K562 (cell line): Measurements from ENCODE around the gene CPED1. TPM values are rescaled to one million over a fixed set of nuclear protein-coding genes. Genes with fewer than 3 reads are reported as not detected.

Experiments
- BCLAF1 ChIP-seq, 2 experiments: fragments of 450-650 bp in 1 of 2; IDR thresholded peaks; 2 replicates each; pipeline ENCODE4 v1.6.1; 2011 to 2017; ENCODE audit warnings: low read depth in 2 of 2, antibody characterized with exemption in 1 of 2, borderline replicate concordance in 1 of 2, low read length in 1 of 2, mild to moderate bottlenecking in 1 of 2, mixed read lengths in 1 of 2; ENCODE audit not compliant: control insufficient read depth in 1 of 2
- CHD4 ChIP-seq: fragments of 200-600 bp; sonication (generic); IDR thresholded peaks from 3 replicates; pipeline ENCODE4 v1.6.1; 2012; ENCODE audit warnings: low read depth, mild to moderate bottlenecking, mixed read lengths, low read length, inconsistent platforms; ENCODE audit not compliant: insufficient read depth, insufficient replicate concordance, poor library complexity, severe bottlenecking
- EWSR1 ChIP-seq: fragments of 450-650 bp; IDR thresholded peaks from 2 replicates; pipeline ENCODE4 v1.6.1; 2018; ENCODE audit warnings: borderline replicate concordance, mild to moderate bottlenecking, low read depth, moderate library complexity; ENCODE audit not compliant: partially characterized antibody
- FOXJ3 ChIP-seq: sonication (generic); formaldehyde crosslinking; IDR thresholded peaks from 2 replicates; pipeline ENCODE4 v1.4.0; 2020; ENCODE audit warnings: mild to moderate bottlenecking, missing genetic modification reagents
- HDAC2 ChIP-seq: fragments of 450-650 bp; IDR thresholded peaks from 2 replicates; pipeline ENCODE4 v1.6.1; 2016; ENCODE audit warnings: mild to moderate bottlenecking
- HDAC8 ChIP-seq: fragments of 450-650 bp; IDR thresholded peaks from 2 replicates; pipeline ENCODE4 v1.6.1; 2016; ENCODE audit warnings: mild to moderate bottlenecking, missing genetic modification characterization, moderate library complexity, missing compliant biosample characterization
- MECOM ChIP-seq: fragments of 250-450 bp; sonication (Bioruptor Pico); IDR thresholded peaks from 2 replicates; pipeline ENCODE4 v1.8.0; 2022; ENCODE audit warnings: inconsistent platforms
- NONO ChIP-seq, 2 experiments: fragments of 200-400 bp in 1 of 2; fragments of 450-650 bp in 1 of 2; formaldehyde crosslinking in 1 of 2; IDR thresholded peaks; 2 replicates each; pipeline ENCODE4 v1.6.1; 2017; ENCODE audit warnings: low read depth in 2 of 2, mild to moderate bottlenecking in 2 of 2, moderate library complexity in 2 of 2, low read length in 1 of 2
- SLC30A9 ChIP-seq: fragments of 250-450 bp; sonication (Bioruptor Pico); IDR thresholded peaks from 2 replicates; pipeline ENCODE4 v1.8.0; 2022; ENCODE audit warnings: mild to moderate bottlenecking, moderate library complexity
- SMAD1 ChIP-seq: fragments of 150-350 bp; IDR thresholded peaks from 2 replicates; pipeline ENCODE4 v1.6.1; 2014; ENCODE audit warnings: low read length, low read depth; ENCODE audit not compliant: partially characterized antibody
- STAT6 ChIP-seq: sonication (generic); formaldehyde crosslinking; IDR thresholded peaks from 2 replicates; pipeline ENCODE4 v1.8.1; 2023; ENCODE audit warnings: mild to moderate bottlenecking, missing genetic modification reagents
- TCFL5 ChIP-seq: fragments of 250-450 bp; sonication (Bioruptor Pico); conservative IDR thresholded peaks from 2 replicates; pipeline ENCODE4 v1.6.1; 2021; ENCODE audit warnings: mild to moderate bottlenecking, moderate library complexity, matching md5 sums
- ZBTB2 ChIP-seq: fragments of 450-650 bp; IDR thresholded peaks from 2 replicates; pipeline ENCODE4 v1.6.1; 2016; ENCODE audit warnings: antibody characterized with exemption
- ZFP1 ChIP-seq: fragments of 450-650 bp; formaldehyde crosslinking; IDR thresholded peaks from 2 replicates; pipeline ENCODE4 v1.4.0; 2020; ENCODE audit warnings: mild to moderate bottlenecking, mixed read lengths
- ZNF639 ChIP-seq, 2 experiments: fragments of 200-800 bp in 1 of 2; sonication (Bioruptor generic) in 1 of 2; sonication (generic) in 1 of 2; formaldehyde crosslinking in 1 of 2; IDR thresholded peaks in 1 of 2; conservative IDR thresholded peaks in 1 of 2; 2 replicates each; pipeline versions ENCODE4 v1.5.0 to v1.6.1; 2016 to 2020; ENCODE audit warnings: missing compliant biosample characterization in 1 of 2, missing genetic modification characterization in 1 of 2, missing genetic modification reagents in 1 of 2
- ZNF644 ChIP-seq: fragments of 200-800 bp; sonication (Bioruptor generic); IDR thresholded peaks from 2 replicates; pipeline ENCODE4 v1.6.1; 2016; ENCODE audit warnings: low read depth, missing genetic modification characterization, missing compliant biosample characterization
- ZNF699 ChIP-seq: fragments of 250-450 bp; sonication (Bioruptor Pico); IDR thresholded peaks from 2 replicates; pipeline ENCODE4 v1.8.0; 2021; ENCODE audit warnings: mild to moderate bottlenecking, moderate library complexity; ENCODE audit not compliant: insufficient replicate concordance
- ZZZ3 ChIP-seq: fragments of 450-650 bp; IDR thresholded peaks from 2 replicates; pipeline ENCODE4 v1.6.1; 2016; ENCODE audit warnings: antibody characterized with exemption, mild to moderate bottlenecking, moderate library complexity
- polyA plus RNA-seq, 8 experiments: library from polyadenylated mRNA; depleted of rRNA in 4 of 8; stranded (reverse) in 5 of 8; unstranded in 3 of 8; fragments of >200 nt; fragmentation: Nextera tagmentation in 2 of 8; fragmentation: Illumina TruSeq in 1 of 8; extraction: Ambion mirVana in 2 of 8; extraction: Trizol in 1 of 8; gene quantifications; 2 replicates each; pipeline versions ENCODE4 v1.2.1 to v1.2.3, GENCODE V29; 2011 to 2014; ENCODE audit warnings: inconsistent platforms in 1 of 8, missing spikeins in 1 of 8
- total RNA-seq, 7 experiments: library from RNA; depleted of rRNA in 6 of 7; stranded (reverse); fragments of >200 nt in 6 of 7; fragmentation: Illumina TruSeq in 2 of 7; extraction: Trizol in 2 of 7; gene quantifications; 2 replicates each; pipeline versions ENCODE4 v1.2.1 to v1.2.3, GENCODE V29; 2011 to 2021; ENCODE audit warnings: low replicate concordance in 1 of 7

The CPED1 gene
- total and polyA plus RNA-seq, 9 of the 15 experiments (the other 6 are each of a cell fraction or from before 2014, with no cell fraction given): 195 to 393 (median 290) TPM

GRCh38 chr7:121138262-121138933 lies 149.9 kb downstream of the CPED1 start (continued):
- TF ChIP-seq STAT6 (CRISPR knock-in tag) (no peak), FOXJ3 (no peak), NONO (IDR thresholded peaks at IDR 0.05; ENCODE audit: low read depth in 2 of 2, low read length in 1 of 2) (no peak), ZNF699 (no peak), ZBTB2 (no peak), HDAC8 (tag) (peak; percentile 85; the same call in 1 of the 2 replicates), HDAC2 (peak; percentile 76), ZNF639 (CRISPR knock-in tag; conservative IDR thresholded peaks at IDR 0.05 in 1 of 2, IDR thresholded peaks at IDR 0.05 in 1 of 2) (no peak), TCFL5 (CRISPR knock-in tag) (peak; percentile 75; the same call in 1 of the 2 replicates), ZNF644 (tag) (no peak), BCLAF1 (IDR thresholded peaks at IDR 0.05; ENCODE audit: borderline replicate concordance in 1 of 2, control insufficient read depth in 1 of 2, low read depth in 2 of 2, low read length in 1 of 2) (no peak), MECOM (CRISPR knock-in tag) (peak; percentile 81), ZZZ3 (no peak), EWSR1 (no peak), CHD4 (no peak), SMAD1 (no peak), ZFP1 (CRISPR knock-in tag) (no peak), SLC30A9 (CRISPR knock-in tag) (no peak)
